Activated B cell treated with CpG ODN at 0.5 μM for 24 hours (primary cell): ENCODE measurements around the gene CLDN5. TPM values are rescaled to one million over a fixed set of nuclear protein-coding genes. Genes with fewer than 3 reads are reported as not detected.

Experiments used
- ATAC-seq: fragments of 200-7000 bp; cut with Tn5 transposase; one replicate; pipeline ENCODE4 v1.10.0; 2021; ENCODE audit warnings: low read depth, mild to moderate bottlenecking, moderate library complexity
- CTCF ChIA-PET: fragments of 350-600 bp; sonication (Branson Sonifier 250); formaldehyde crosslinking; loops from one replicate; lab custom pipeline; 2021; ENCODE audit warnings: antibody characterized with exemption; lab: Charles Lee
- POLR2A ChIA-PET: fragments of 350-600 bp; sonication (Branson Sonifier 250); formaldehyde crosslinking; loops from one replicate; lab custom pipeline; 2021; ENCODE audit warnings: antibody characterized with exemption; lab: Charles Lee
- DNase-seq: peaks from one replicate; pipeline ENCODE4 v3.0.0; 2022
- H3K27ac Mint-ChIP-seq: one replicate; pipeline ENCODE4 v1.8.0; 2020; ENCODE audit warnings: mixed read lengths
- H3K27me3 Mint-ChIP-seq: one replicate; pipeline ENCODE4 v1.8.0; 2021; ENCODE audit warnings: mixed read lengths
- H3K36me3 Mint-ChIP-seq: one replicate; pipeline ENCODE4 v1.8.0; 2021; ENCODE audit warnings: low read depth, mixed read lengths
- H3K4me1 Mint-ChIP-seq: one replicate; pipeline ENCODE4 v1.8.0; 2021; ENCODE audit warnings: mixed read lengths
- H3K4me3 Mint-ChIP-seq: one replicate; pipeline ENCODE4 v1.8.0; 2020; ENCODE audit warnings: mild to moderate bottlenecking, mixed read lengths
- H3K9me3 Mint-ChIP-seq: one replicate; pipeline ENCODE4 v1.8.0; 2020; ENCODE audit warnings: mixed read lengths
- intact Hi-C: fragments of 100-400 bp; cut with micrococcal nuclease; formaldehyde crosslinking; loops from one replicate; pipeline ENCODE4 v1.15.1; 2024
- total RNA-seq: library from RNA; stranded (reverse); gene quantifications from 2 replicates; pipeline ENCODE4 v1.2.3, GENCODE V29; 2022
- TF ChIP-seq, protein P1 (sequence below): fragments of 200-600 bp; IDR thresholded peaks from one replicate; pipeline ENCODE4 v1.8.0; 2022; ENCODE audit warnings: antibody characterized with exemption, mild to moderate bottlenecking

CLDN5 gene
- total RNA-seq, 1 donor from 2014 or later, result not detected

DNA sequence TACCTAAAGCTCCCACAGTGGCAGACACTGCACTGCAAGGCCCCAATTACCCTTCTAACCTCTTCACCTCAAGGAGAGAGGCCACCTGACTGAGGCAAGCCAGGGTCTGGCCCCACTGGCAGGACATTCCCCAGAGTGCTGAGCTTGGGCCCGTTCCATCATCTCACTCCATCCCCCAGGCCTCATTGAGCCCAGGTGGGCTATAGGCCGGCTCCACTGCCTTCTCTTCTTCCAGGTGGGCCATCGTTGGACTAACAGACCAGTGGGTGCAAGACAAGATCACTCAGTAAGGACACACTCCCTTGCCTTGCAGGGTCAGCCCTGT lies 25.4 kb downstream of the CLDN5 start:
- intact Hi-C loops, result no loop called here
- Mint-ChIP-seq H3K4me3 (no peak overlapping the region), H3K27ac (no peak overlapping the region), H3K9me3 (no peaks in the 10 kb centered on the region), H3K27me3 (no peaks in the 10 kb centered on the region), H3K36me3 (no peaks in the 10 kb centered on the region), H3K4me1 (no peaks in the 10 kb centered on the region)
- ChIA-PET CTCF (no interaction called here), POLR2A (no interaction called here)
- TF ChIP-seq, protein P1, sequence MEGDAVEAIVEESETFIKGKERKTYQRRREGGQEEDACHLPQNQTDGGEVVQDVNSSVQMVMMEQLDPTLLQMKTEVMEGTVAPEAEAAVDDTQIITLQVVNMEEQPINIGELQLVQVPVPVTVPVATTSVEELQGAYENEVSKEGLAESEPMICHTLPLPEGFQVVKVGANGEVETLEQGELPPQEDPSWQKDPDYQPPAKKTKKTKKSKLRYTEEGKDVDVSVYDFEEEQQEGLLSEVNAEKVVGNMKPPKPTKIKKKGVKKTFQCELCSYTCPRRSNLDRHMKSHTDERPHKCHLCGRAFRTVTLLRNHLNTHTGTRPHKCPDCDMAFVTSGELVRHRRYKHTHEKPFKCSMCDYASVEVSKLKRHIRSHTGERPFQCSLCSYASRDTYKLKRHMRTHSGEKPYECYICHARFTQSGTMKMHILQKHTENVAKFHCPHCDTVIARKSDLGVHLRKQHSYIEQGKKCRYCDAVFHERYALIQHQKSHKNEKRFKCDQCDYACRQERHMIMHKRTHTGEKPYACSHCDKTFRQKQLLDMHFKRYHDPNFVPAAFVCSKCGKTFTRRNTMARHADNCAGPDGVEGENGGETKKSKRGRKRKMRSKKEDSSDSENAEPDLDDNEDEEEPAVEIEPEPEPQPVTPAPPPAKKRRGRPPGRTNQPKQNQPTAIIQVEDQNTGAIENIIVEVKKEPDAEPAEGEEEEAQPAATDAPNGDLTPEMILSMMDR, result no peak
- DNase-seq (no peak), ATAC-seq (no peak)

DNA sequence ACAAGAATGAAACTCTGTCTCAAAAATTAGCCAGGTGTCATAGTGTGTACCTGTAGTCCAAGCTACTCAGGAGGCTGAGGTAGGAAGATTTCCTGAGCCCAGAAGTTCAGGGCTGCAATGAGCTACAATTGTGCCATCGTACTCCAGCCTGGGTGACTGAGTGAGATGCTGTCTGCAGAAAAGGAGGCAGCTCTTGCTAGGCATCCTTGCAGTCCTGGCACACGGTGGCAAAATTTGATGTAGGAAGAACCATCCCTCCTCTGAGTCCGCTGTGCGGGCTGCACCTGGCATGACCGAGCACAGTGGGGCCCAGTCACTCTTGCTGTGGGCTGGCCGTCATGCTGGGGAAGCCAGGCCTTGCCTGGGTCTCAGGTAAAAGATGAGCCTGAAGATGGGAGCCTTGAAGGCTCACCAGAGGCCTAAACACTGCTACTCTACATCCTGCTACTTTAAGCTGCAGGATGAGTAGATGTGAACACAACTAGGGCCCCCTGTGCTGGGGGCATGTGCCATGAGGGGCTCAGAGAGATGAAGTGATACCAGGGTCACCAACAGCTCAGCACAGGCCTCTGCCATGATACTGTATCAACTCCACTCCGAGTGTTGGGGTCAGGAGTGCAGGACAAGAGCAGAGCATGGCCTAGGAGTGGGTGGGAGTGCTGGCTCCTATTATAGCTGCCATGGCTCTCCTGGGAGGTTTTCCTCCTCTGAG lies 25.9 kb downstream of the CLDN5 start:
- intact Hi-C loops, result no loop called here
- no peak overlapping the region for H3K27ac Mint-ChIP-seq
- H3K4me3 Mint-ChIP-seq, result no peak overlapping the region
- DNase-seq (no peak), ATAC-seq (no peak)
- ChIA-PET POLR2A (no interaction called here), CTCF (no interaction called here)
- TF ChIP-seq, protein P1, result no peak
- no peaks in the 10 kb centered on the region for H3K9me3 Mint-ChIP-seq
- no peaks in the 10 kb centered on the region for H3K36me3 Mint-ChIP-seq
- no peaks in the 10 kb centered on the region for H3K4me1 Mint-ChIP-seq
- H3K27me3 Mint-ChIP-seq, result no peaks in the 10 kb centered on the region

DNA sequence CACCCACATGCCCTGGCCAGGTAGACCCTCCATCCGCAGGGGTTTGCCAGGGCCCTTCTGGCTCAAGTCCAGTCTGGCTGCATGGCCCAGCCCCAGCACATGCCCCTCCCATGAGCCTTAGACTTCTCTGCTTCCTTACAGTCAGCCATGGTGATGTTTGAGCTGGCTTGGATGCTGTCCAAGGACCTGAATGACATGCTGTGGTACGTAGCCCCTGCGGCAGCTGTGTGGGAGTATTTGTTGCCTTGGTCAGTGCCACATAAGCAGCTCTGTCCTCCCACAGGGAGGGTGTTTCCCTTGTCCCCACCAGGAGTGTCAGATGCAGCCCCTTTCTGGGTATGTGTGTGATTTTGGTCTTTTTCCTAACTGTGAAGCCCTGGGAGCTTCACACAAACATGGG lies 27.0 kb downstream of the CLDN5 start:
- H3K4me1 Mint-ChIP-seq, result no peaks in the 10 kb centered on the region
- no peaks in the 10 kb centered on the region for H3K36me3 Mint-ChIP-seq
- no peaks in the 10 kb centered on the region for H3K9me3 Mint-ChIP-seq
- H3K4me3 Mint-ChIP-seq, result no peak overlapping the region
- TF ChIP-seq, protein P1, result no peak
- H3K27ac Mint-ChIP-seq, result no peak overlapping the region
- POLR2A ChIA-PET, result no interaction called here
- H3K27me3 Mint-ChIP-seq, result no peaks in the 10 kb centered on the region
- CTCF ChIA-PET, result no interaction called here
- ATAC-seq (no peak), DNase-seq (no peak)
- intact Hi-C loops, result no loop called here

DNA sequence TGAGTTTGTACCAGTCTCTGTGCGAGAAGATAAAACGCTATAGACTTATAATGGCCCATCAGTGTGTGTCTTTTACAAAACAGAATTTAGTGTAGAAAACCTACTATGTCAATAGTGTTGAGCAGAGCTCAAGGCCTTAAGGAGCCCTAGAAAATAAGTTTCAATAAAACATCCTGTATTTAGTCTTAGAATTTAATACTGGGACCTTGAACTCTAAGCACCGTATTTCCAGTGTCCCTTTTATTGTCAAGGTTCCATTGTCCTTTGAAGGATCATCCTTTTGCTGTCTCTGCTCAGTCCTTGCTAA lies 27.9 kb downstream of the CLDN5 start:
- ChIA-PET CTCF (interaction anchor here (0.6 to 0.8 kb wide), 2 partner anchors 134 to 317 kb away, joined by 3 to 5 read pairs; no protein-coding TSS in a partner anchor), POLR2A (no interaction called here)
- intact Hi-C loops, result loop anchor here (1.0 kb wide), 1 partner anchor 134 kb away; no protein-coding TSS in a partner anchor
- no peak for ATAC-seq
- Mint-ChIP-seq H3K9me3 (no peaks in the 10 kb centered on the region), H3K4me3 (no peak overlapping the region), H3K27me3 (no peaks in the 10 kb centered on the region), H3K4me1 (no peaks in the 10 kb centered on the region), H3K36me3 (no peaks in the 10 kb centered on the region), H3K27ac (no peak overlapping the region)
- TF ChIP-seq, protein P1, result no peak
- DNase-seq, result no peak

DNA sequence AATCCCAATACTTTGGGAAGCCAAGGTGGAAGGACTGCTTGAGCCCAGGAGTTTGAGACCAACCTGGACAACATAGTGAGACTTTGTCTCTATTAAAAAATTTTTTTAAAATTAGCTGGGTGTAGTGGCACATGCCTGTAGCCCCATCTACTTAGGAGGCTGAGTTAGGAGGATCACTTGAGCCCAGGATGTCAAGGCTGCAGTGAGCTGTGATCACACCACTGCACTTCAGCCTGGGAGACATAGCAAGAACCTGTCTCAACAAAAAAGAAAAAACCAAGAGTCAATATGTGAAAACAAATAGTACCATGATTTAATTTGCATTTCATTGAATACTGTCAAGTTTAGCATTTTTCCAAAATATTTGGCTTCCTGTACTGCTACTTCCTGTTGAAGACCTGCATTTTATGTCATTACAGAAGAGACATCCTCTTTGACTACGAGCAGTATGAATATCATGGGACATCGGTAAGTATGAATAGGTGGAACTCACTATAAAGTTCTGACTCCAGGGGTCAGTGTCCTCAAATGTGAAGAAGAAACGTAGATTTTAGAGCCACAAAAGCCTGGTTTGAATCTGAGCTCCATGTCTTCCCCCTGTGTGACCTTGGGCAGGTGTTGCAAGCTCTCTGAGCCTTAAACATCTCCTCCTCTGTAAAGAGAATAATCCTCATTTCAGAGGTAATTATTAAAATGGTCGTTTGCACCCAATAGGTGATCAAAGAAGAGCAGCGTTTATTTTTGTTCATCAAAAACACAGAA lies 28.5 kb downstream of the CLDN5 start:
- DNase-seq (no peak), ATAC-seq (no peak)
- TF ChIP-seq, protein P1, result no peak
- H3K4me1 Mint-ChIP-seq, result no peaks in the 10 kb centered on the region
- intact Hi-C loops, result loop anchor here (1.0 kb wide), 1 partner anchor 135 kb away; no protein-coding TSS in a partner anchor
- H3K36me3 Mint-ChIP-seq, result no peaks in the 10 kb centered on the region
- H3K27ac Mint-ChIP-seq, result no peak overlapping the region
- CTCF ChIA-PET, result interaction anchor here (0.6 to 0.8 kb wide), 2 partner anchors 134 to 316 kb away, joined by 3 to 5 read pairs; no protein-coding TSS in a partner anchor
- H3K4me3 Mint-ChIP-seq, result no peak overlapping the region
- no peaks in the 10 kb centered on the region for H3K9me3 Mint-ChIP-seq
- no peaks in the 10 kb centered on the region for H3K27me3 Mint-ChIP-seq
- POLR2A ChIA-PET, result no interaction called here
